Esophagus muscularis mucosa (tissue), 3 donors: ENCODE data around the gene NEU4.

Experiments
- CTCF ChIP-seq, 3 experiments: fragments of 200-600 bp in 2 of 3; fragments of 450-650 bp in 1 of 3; sonication (generic) in 2 of 3; IDR thresholded peaks; one replicate each; pipeline ENCODE4 v1.5.1; 2017 to 2019; ENCODE audit warnings: antibody characterized with exemption in 3 of 3, mild to moderate bottlenecking in 2 of 3, moderate library complexity in 1 of 3
- POLR2A ChIP-seq: fragments of 450-650 bp; IDR thresholded peaks from one replicate; pipeline ENCODE4 v1.6.1; 2017; ENCODE audit warnings: antibody characterized with exemption, moderate library complexity, mild to moderate bottlenecking, low read depth

- TF ChIP-seq POLR2A = no peak
- TF ChIP-seq CTCF (IDR thresholded peaks at IDR 0.05) = no peak
These were observed 54.6 kb downstream of the NEU4 start for GRCh38 chr2:241863536-241863954.
